ENCODE results near the gene ZRANB1.

ZRANB1 gene

DNA sequence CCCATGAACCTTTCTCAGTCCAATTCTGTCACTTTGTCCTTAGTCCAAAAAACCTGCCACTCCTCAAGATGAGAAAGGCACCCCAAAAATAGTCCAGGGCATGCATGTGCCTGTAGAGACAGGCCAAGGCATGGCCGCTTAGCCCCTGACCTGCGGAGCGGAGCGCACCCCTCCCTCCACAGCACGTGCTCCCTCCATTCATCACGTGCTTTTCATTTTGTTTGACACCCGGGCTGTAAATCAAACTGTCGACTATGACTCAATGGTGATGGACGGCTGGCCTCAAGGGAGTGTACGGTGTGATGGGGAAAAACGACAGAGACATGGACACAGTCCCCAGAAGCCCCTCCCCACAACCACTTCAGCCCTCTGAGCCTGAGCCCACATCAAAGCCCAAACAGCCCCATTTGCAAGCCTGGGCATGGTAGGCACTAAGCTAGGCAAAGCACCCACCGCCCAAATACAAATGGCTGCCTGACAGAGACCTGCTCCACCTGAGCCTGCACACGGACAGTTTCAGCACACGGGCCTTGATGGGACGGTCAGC lies 90.6 kb downstream of the ZRANB1 start:
- FAIRE-seq, result no peak
- TF ChIP-seq SPI1 (IDR thresholded peaks at IDR 0.05; ENCODE audit: low read depth, low read length), result no peak
- no peak for TF ChIP-seq POU2F2 (IDR thresholded peaks at IDR 0.05; ENCODE audit: low read depth, low read length)
- no peak for TF ChIP-seq POLR2AphosphoS5 (IDR thresholded peaks at IDR 0.05; ENCODE audit: low read depth, low read length)
- no peak for TF ChIP-seq PAX5 (IDR thresholded peaks at IDR 0.05; ENCODE audit: insufficient read depth, low read length, severe bottlenecking)
- no peak for TF ChIP-seq POLR2A (IDR thresholded peaks at IDR 0.05; ENCODE audit: low read depth, low read length)
- no peak for TF ChIP-seq TAF1 (IDR thresholded peaks at IDR 0.05; ENCODE audit: low read depth, low read length)
- no peak for DNase-seq (ENCODE audit: insufficient read length, low spot score)

DNA sequence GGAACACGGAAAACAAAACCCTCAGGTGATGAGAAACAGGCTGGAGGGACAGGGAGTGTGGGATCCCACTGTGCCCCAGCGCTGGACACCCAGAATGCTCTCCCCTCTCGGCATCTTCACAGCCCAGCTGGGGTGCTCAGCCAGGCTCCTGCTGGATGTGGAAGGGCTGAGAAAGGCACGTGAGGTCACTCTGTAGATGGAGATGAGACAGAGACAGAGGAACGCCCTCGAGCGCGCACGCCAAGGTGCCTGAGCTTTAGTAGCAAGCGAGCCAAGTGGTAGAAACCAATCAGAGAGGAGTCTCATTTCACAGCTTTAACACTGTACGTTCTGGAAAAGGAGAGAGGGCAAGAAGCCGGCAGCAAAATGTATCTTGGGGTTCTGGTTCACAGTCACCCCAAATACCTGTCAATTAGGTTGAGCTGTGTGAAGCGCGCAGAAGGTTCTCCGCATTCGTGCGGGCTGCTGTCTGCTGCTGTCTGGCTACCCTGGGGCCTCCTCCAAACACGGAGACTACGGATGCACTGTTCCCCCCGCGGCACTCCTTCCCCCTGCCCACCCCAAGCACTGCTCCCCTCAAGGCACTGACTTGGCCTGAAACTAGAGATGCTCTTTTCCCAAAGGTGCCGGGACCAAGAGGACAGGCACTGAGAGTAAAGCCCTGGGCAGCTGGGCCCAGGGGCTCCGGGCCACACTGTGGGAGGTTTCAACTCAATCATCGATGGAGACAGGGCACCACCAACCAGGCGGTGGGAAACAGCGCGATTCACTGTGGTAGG lies 91.4 kb downstream of the ZRANB1 start:
- FAIRE-seq (no peak), DNase-seq (ENCODE audit: insufficient read length, low spot score) (no peak)
- TF ChIP-seq SPI1 (IDR thresholded peaks at IDR 0.05; ENCODE audit: low read depth, low read length) (no peak), POLR2A (IDR thresholded peaks at IDR 0.05; ENCODE audit: low read depth, low read length) (no peak)

DNA sequence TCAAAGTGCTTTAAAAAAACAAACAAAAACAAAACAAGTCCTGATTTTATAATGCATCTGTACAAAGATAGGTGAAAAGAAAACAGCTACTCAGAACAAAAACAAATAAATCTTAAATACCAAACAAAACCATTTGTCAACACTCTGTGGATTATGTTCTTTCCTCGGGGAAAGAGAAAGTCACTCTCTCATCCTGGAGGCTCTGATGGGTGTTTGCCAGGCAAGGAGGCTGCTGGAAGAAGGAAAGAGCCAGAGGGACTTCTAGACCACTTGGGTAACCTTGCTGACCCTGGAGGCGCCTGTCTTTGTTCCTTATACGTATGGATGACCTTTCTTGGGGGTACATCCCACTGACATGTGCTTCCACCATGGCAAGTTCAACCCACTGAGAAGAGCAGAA lies 92.8 kb downstream of the ZRANB1 start:
- FAIRE-seq (no peak), DNase-seq (ENCODE audit: insufficient read length, low spot score) (no peak)
- no peak for TF ChIP-seq SPI1 (IDR thresholded peaks at IDR 0.05; ENCODE audit: low read depth, low read length)
- no peak for TF ChIP-seq TAF1 (IDR thresholded peaks at IDR 0.05; ENCODE audit: low read depth, low read length)
- no peak for TF ChIP-seq POLR2A (IDR thresholded peaks at IDR 0.05; ENCODE audit: low read depth, low read length)
- TF ChIP-seq PAX5 (IDR thresholded peaks at IDR 0.05; ENCODE audit: insufficient read depth, low read length, severe bottlenecking), result no peak
- TF ChIP-seq POU2F2 (IDR thresholded peaks at IDR 0.05; ENCODE audit: low read depth, low read length), result no peak
- no peak for TF ChIP-seq POLR2AphosphoS5 (IDR thresholded peaks at IDR 0.05; ENCODE audit: low read depth, low read length)

DNA sequence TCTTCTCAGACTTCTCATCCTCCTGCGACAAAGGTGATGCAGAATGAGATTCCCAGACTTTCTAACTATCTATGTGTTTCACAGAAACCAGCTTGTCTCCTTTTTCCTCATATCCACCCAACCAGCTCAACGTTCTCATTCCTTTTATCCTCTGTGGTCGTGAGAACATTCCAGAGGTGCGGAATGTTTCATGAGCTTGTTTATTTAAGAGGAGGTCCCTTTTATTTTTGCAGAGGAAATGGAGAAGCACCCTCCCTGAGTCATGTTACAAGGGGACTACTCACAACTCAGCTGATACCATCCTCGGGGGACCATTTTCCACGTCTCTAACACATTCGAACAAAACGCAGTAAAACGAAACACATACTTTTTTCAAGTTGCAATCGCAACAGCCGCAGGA lies 93.2 kb downstream of the ZRANB1 start:
- DNase-seq (ENCODE audit: insufficient read length, low spot score) (no peak), FAIRE-seq (no peak)
- no peak for TF ChIP-seq POLR2AphosphoS5 (IDR thresholded peaks at IDR 0.05; ENCODE audit: low read depth, low read length)
- no peak for TF ChIP-seq POLR2A (IDR thresholded peaks at IDR 0.05; ENCODE audit: low read depth, low read length)
- no peak for TF ChIP-seq SPI1 (IDR thresholded peaks at IDR 0.05; ENCODE audit: low read depth, low read length)
- TF ChIP-seq TAF1 (IDR thresholded peaks at IDR 0.05; ENCODE audit: low read depth, low read length), result no peak
- no peak for TF ChIP-seq PAX5 (IDR thresholded peaks at IDR 0.05; ENCODE audit: insufficient read depth, low read length, severe bottlenecking)
- TF ChIP-seq POU2F2 (IDR thresholded peaks at IDR 0.05; ENCODE audit: low read depth, low read length), result no peak

DNA sequence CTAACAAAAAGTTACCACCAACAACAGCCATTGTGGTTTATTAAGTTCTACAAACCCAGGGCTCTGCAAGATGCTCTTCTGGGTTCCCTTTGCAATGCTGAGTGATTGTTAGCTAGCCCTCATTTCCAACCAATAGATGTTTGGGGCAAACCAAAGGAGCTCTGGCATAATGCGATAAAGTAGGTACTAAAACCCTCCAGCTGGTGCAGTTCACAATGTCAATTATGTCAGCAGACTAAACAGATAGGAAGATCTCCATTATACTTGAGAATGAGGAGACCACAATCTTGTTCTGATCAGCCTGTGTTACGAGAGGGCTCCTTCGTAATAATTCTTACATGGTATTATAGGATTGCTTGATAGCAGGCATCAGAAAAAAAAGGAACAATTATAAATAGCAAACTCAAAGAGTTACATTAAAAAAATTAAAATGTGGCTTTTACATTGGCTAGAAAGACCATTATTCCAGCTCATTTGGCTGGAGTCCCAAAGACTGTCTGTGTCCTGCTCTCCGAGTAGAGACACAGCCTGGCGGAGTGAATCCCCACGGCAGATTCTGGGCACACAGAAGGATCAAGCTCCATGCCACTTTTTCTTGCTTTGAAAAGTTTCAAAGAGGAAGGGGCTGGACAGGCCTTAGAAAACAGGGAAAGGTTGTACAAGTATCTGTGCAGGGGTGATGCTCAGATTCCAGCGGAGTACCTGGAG lies 93.8 kb downstream of the ZRANB1 start:
- DNase-seq (ENCODE audit: insufficient read length, low spot score) (no peak), FAIRE-seq (no peak)
- TF ChIP-seq POLR2AphosphoS5 (IDR thresholded peaks at IDR 0.05; ENCODE audit: low read depth, low read length) (no peak), PAX5 (IDR thresholded peaks at IDR 0.05; ENCODE audit: insufficient read depth, low read length, severe bottlenecking) (no peak), SPI1 (IDR thresholded peaks at IDR 0.05; ENCODE audit: low read depth, low read length) (no peak), TAF1 (IDR thresholded peaks at IDR 0.05; ENCODE audit: low read depth, low read length) (no peak), POLR2A (IDR thresholded peaks at IDR 0.05; ENCODE audit: low read depth, low read length) (no peak), POU2F2 (IDR thresholded peaks at IDR 0.05; ENCODE audit: low read depth, low read length) (no peak)

DNA sequence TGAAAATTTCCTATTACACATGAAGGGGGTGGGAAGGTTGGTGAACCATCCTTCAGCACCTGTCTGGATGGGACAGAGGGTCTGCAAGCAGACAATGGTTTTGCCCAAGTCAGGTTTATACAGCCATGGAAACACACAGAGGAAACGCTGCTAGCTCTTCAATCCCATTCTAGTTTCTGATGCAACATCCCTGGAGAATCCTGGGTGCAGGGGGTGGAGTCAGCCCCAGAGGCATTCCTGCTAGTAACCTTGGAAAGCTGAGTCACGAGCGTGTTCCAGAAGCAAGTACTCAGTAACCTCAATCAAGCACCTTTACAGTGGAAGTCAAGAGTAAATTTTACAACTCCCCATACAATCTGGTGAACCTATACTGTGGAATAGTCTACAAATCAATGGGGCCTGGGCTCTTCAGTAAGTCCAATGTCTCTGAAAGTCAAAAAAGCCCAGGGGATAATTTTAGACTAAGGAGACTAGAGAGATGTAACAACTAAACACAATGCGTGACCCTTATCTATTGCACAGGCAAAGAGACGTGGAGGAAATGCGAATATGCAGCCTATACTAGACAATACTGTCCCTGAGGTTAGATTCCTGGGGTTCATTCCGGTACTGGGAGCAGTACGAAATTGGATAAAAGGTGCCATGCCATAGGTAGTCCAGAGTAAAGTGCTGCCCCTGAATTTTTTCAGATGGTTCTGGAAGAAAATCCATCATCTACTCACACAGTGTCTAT lies 95.4 kb downstream of the ZRANB1 start:
- DNase-seq (ENCODE audit: insufficient read length, low spot score), result no peak
- TF ChIP-seq PAX5 (IDR thresholded peaks at IDR 0.05; ENCODE audit: insufficient read depth, low read length, severe bottlenecking) (no peak), TAF1 (IDR thresholded peaks at IDR 0.05; ENCODE audit: low read depth, low read length) (no peak), SPI1 (IDR thresholded peaks at IDR 0.05; ENCODE audit: low read depth, low read length) (no peak), POLR2AphosphoS5 (IDR thresholded peaks at IDR 0.05; ENCODE audit: low read depth, low read length) (no peak), POLR2A (IDR thresholded peaks at IDR 0.05; ENCODE audit: low read depth, low read length) (no peak), POU2F2 (IDR thresholded peaks at IDR 0.05; ENCODE audit: low read depth, low read length) (no peak)
- FAIRE-seq, result no peak
